Measurements from ENCODE around the gene TMEM26.
"Not testable (repeated sequence)": the region's sequence is repeated elsewhere in the genome, so short reads cannot be mapped to it uniquely, and the experiment has no call there.

DNA sequence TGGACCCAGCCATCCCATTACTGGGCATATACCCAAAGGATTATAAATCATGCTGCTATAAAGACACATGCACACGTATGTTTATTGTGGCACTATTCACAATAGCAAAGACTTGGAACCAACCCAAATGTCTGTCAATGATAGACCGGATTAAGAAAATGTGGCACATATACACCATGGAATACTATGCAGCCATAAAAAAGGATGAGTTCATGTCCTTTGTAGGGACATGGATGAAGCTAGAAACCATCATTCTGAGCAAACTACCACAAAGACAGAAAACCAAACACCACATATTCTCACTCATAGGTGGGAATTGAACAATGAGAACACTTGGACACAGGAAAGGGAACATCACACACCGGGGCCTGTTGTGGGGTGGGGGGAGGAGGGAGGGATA is 72.0 kb downstream of the TMEM26 start:
- TF ChIP-seq, protein P1, sequence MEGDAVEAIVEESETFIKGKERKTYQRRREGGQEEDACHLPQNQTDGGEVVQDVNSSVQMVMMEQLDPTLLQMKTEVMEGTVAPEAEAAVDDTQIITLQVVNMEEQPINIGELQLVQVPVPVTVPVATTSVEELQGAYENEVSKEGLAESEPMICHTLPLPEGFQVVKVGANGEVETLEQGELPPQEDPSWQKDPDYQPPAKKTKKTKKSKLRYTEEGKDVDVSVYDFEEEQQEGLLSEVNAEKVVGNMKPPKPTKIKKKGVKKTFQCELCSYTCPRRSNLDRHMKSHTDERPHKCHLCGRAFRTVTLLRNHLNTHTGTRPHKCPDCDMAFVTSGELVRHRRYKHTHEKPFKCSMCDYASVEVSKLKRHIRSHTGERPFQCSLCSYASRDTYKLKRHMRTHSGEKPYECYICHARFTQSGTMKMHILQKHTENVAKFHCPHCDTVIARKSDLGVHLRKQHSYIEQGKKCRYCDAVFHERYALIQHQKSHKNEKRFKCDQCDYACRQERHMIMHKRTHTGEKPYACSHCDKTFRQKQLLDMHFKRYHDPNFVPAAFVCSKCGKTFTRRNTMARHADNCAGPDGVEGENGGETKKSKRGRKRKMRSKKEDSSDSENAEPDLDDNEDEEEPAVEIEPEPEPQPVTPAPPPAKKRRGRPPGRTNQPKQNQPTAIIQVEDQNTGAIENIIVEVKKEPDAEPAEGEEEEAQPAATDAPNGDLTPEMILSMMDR (IDR thresholded peaks at IDR 0.05): not testable (repeated sequence)
- not testable (repeated sequence) for TF ChIP-seq POLR2AphosphoS5 (IDR thresholded peaks at IDR 0.05; ENCODE audit: insufficient read depth in 1 of 2, low read depth in 1 of 2)
